HepG2 (cell line): ENCODE measurements around the gene USP7. TPM values are rescaled to one million over a fixed set of nuclear protein-coding genes. Genes with fewer than 3 reads are reported as not detected.

Source experiments
- CBX2 ChIP-seq, 2 experiments: fragments of 200-600 bp in 1 of 2; sonication (generic); formaldehyde crosslinking in 1 of 2; IDR thresholded peaks; 2 replicates each; pipeline versions ENCODE4 v1.7.0 to v1.8.1; 2018 to 2022; ENCODE audit warnings: low read depth in 2 of 2, low read length in 1 of 2, mild to moderate bottlenecking in 1 of 2, missing genetic modification reagents in 1 of 2
- MED8 ChIP-seq: sonication (generic); formaldehyde crosslinking; IDR thresholded peaks from 2 replicates; pipeline ENCODE4 v1.8.1; 2023; ENCODE audit warnings: mild to moderate bottlenecking, missing genetic modification reagents; ENCODE audit not compliant: insufficient replicate concordance
- PLRG1 ChIP-seq: fragments of 450-650 bp; conservative IDR thresholded peaks from 2 replicates; pipeline ENCODE4 v1.6.1; 2016
- PRMT3 ChIP-seq: sonication (generic); formaldehyde crosslinking; IDR thresholded peaks from 2 replicates; pipeline ENCODE4 v1.8.1; 2022; ENCODE audit warnings: low read depth, mild to moderate bottlenecking, moderate library complexity, missing genetic modification reagents, borderline replicate concordance
- RBFOX2 ChIP-seq: fragments of 200-400 bp; formaldehyde crosslinking; IDR thresholded peaks from 2 replicates; pipeline ENCODE4 v1.6.1; 2017; ENCODE audit warnings: low read depth, mild to moderate bottlenecking, low read length
- RBM22 ChIP-seq: fragments of 200-400 bp; formaldehyde crosslinking; optimal IDR thresholded peaks from 2 replicates; pipeline ENCODE3; 2017; ENCODE audit warnings: mild to moderate bottlenecking, low read length, moderate library complexity
- SIX1 ChIP-seq: sonication (generic); formaldehyde crosslinking; IDR thresholded peaks from 2 replicates; pipeline ENCODE4 v1.4.0; 2020; ENCODE audit warnings: missing genetic modification reagents, borderline replicate concordance
- SKI ChIP-seq: fragments of 450-650 bp; IDR thresholded peaks from one replicate; pipeline ENCODE4 v1.6.1; 2018; ENCODE audit warnings: mild to moderate bottlenecking; ENCODE audit not compliant: partially characterized antibody
- SOX13 ChIP-seq, 3 experiments: fragments of 450-650 bp in 1 of 3; sonication (generic) in 1 of 3; formaldehyde crosslinking in 1 of 3; IDR thresholded peaks in 2 of 3; conservative IDR thresholded peaks in 1 of 3; 2 replicates each; pipeline versions ENCODE4 v1.5.0 to v1.6.1; 2016 to 2020; ENCODE audit warnings: antibody characterized with exemption in 1 of 3, mild to moderate bottlenecking in 1 of 3, missing compliant biosample characterization in 1 of 3, missing genetic modification reagents in 1 of 3, moderate library complexity in 1 of 3
- ZMYM3 ChIP-seq: sonication (generic); formaldehyde crosslinking; IDR thresholded peaks from 2 replicates; pipeline ENCODE4 v1.5.1; 2020; ENCODE audit warnings: mild to moderate bottlenecking, missing genetic modification reagents
- ZNF441 ChIP-seq: sonication (generic); formaldehyde crosslinking; IDR thresholded peaks from 2 replicates; pipeline ENCODE4 v1.7.0; 2021; ENCODE audit warnings: missing genetic modification reagents, borderline replicate concordance
- ZNF451 ChIP-seq: sonication (generic); formaldehyde crosslinking; IDR thresholded peaks from 2 replicates; pipeline ENCODE4 v1.5.0; 2020; ENCODE audit warnings: mild to moderate bottlenecking, missing genetic modification reagents
- ZNF614 ChIP-seq: IDR thresholded peaks from 2 replicates; pipeline ENCODE4 v1.6.1; 2018; ENCODE audit warnings: missing biosample characterization, missing genetic modification reagents, inconsistent platforms, borderline replicate concordance
- polyA plus RNA-seq, 8 experiments: library from polyadenylated mRNA; depleted of rRNA in 3 of 8; stranded (reverse) in 7 of 8; unstranded in 1 of 8; fragments of >200 nt; fragmentation: Illumina TruSeq in 4 of 8; extraction: Trizol in 4 of 8; gene quantifications; 2 replicates each; pipeline versions ENCODE4 v1.2.1 to v1.2.3, GENCODE V29; 2011 to 2016; ENCODE audit warnings: low read depth in 4 of 8, missing spikeins in 1 of 8, mixed read lengths in 1 of 8; ENCODE audit not compliant: insufficient read depth in 1 of 8
- total RNA-seq, 5 experiments: library from RNA; depleted of rRNA; stranded (reverse); fragments of >200 nt; fragmentation: Illumina TruSeq; extraction: Trizol; gene quantifications; 2 replicates each; pipeline ENCODE4 v1.2.3, GENCODE V29; 2016; ENCODE audit warnings: low read depth in 1 of 5
- TF ChIP-seq, protein P1 (sequence below): sonication (generic); formaldehyde crosslinking; IDR thresholded peaks from 2 replicates; pipeline ENCODE4 v1.4.0; 2020; ENCODE audit warnings: missing genetic modification reagents, borderline replicate concordance
- TF ChIP-seq, protein P2 (sequence below): sonication (generic); formaldehyde crosslinking; IDR thresholded peaks from 2 replicates; pipeline ENCODE4 v1.9.0; 2021; ENCODE audit warnings: missing genetic modification reagents, borderline replicate concordance
- TF ChIP-seq, protein P3 (sequence below): sonication (generic); formaldehyde crosslinking; IDR thresholded peaks from 2 replicates; pipeline ENCODE4 v1.5.1; 2020; ENCODE audit warnings: mild to moderate bottlenecking, missing genetic modification reagents
- TF ChIP-seq, protein P4 (sequence below): IDR thresholded peaks from 2 replicates; pipeline ENCODE4 v1.6.1; 2016; ENCODE audit warnings: mild to moderate bottlenecking

Gene USP7
- total and polyA plus RNA-seq, 2 of the 13 experiments (the other 11 are each of a cell fraction or from before 2014, with no cell fraction given) = 52.5 to 173 TPM

DNA sequence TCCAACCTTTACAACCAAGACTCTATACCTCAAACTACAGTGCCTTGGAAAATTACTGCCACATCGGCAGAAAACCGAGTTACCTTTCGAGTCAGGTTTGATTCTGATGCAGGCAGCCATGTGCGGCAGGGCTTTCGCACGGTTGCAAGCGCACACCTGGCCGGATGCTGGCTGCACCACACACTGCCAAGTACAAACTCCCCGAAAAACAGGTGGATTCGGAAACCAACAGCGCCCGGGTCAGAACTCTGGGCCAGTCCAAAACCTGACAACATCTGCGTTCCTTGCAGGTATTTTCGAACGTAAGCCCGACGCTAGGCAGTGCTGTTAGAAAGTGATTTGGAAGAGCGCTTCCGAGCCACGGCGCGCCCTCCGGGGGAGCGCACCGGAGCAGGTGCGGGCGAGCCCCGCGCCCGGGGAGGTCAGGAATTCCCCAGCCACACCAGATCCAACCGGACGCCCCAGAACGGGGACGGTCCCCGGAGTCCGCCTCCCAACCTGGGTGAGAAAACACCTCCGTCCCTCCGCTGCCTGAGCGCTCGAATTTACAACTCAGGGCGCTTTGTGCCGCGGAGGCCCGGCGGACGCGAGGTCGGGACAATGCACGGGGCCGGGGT lies 1.2 kb downstream of the USP7 start (continued):
- TF ChIP-seq, protein P1, sequence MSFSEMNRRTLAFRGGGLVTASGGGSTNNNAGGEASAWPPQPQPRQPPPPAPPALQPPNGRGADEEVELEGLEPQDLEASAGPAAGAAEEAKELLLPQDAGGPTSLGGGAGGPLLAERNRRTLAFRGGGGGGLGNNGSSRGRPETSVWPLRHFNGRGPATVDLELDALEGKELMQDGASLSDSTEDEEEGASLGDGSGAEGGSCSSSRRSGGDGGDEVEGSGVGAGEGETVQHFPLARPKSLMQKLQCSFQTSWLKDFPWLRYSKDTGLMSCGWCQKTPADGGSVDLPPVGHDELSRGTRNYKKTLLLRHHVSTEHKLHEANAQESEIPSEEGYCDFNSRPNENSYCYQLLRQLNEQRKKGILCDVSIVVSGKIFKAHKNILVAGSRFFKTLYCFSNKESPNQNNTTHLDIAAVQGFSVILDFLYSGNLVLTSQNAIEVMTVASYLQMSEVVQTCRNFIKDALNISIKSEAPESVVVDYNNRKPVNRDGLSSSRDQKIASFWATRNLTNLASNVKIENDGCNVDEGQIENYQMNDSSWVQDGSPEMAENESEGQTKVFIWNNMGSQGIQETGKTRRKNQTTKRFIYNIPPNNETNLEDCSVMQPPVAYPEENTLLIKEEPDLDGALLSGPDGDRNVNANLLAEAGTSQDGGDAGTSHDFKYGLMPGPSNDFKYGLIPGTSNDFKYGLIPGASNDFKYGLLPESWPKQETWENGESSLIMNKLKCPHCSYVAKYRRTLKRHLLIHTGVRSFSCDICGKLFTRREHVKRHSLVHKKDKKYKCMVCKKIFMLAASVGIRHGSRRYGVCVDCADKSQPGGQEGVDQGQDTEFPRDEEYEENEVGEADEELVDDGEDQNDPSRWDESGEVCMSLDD (CRISPR knock-in tag) = 0 out of 2 replicates have a peak, but pooled peaks have one; percentile 14
- TF ChIP-seq SOX13 (IDR thresholded peaks at IDR 0.05) (no peak), SOX13 (CRISPR knock-in tag; conservative IDR thresholded peaks at IDR 0.05 in 1 of 2, IDR thresholded peaks at IDR 0.05 in 1 of 2) (no peak; a peak in 1 of 4 replicates), PRMT3 (CRISPR knock-in tag) (no peak), ZNF451 (CRISPR knock-in tag) (no peak), ZNF614 (CRISPR knock-in tag) (no peak), PLRG1 (no peak), RBM22 (no peak), CBX2 (IDR thresholded peaks at IDR 0.05; ENCODE audit: low read depth, low read length) (no peak), CBX2 (CRISPR knock-in tag; IDR thresholded peaks at IDR 0.05; ENCODE audit: low read depth) (no peak), RBFOX2 (peak; percentile 73), SKI (no peak), ZMYM3 (CRISPR knock-in tag) (no peak), ZNF441 (CRISPR knock-in tag) (no peak), MED8 (CRISPR knock-in tag) (no peak), SIX1 (CRISPR knock-in tag) (no peak)
- TF ChIP-seq, protein P2, sequence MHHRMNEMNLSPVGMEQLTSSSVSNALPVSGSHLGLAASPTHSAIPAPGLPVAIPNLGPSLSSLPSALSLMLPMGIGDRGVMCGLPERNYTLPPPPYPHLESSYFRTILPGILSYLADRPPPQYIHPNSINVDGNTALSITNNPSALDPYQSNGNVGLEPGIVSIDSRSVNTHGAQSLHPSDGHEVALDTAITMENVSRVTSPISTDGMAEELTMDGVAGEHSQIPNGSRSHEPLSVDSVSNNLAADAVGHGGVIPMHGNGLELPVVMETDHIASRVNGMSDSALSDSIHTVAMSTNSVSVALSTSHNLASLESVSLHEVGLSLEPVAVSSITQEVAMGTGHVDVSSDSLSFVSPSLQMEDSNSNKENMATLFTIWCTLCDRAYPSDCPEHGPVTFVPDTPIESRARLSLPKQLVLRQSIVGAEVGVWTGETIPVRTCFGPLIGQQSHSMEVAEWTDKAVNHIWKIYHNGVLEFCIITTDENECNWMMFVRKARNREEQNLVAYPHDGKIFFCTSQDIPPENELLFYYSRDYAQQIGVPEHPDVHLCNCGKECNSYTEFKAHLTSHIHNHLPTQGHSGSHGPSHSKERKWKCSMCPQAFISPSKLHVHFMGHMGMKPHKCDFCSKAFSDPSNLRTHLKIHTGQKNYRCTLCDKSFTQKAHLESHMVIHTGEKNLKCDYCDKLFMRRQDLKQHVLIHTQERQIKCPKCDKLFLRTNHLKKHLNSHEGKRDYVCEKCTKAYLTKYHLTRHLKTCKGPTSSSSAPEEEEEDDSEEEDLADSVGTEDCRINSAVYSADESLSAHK (CRISPR knock-in tag) = no peak
- TF ChIP-seq, protein P3, sequence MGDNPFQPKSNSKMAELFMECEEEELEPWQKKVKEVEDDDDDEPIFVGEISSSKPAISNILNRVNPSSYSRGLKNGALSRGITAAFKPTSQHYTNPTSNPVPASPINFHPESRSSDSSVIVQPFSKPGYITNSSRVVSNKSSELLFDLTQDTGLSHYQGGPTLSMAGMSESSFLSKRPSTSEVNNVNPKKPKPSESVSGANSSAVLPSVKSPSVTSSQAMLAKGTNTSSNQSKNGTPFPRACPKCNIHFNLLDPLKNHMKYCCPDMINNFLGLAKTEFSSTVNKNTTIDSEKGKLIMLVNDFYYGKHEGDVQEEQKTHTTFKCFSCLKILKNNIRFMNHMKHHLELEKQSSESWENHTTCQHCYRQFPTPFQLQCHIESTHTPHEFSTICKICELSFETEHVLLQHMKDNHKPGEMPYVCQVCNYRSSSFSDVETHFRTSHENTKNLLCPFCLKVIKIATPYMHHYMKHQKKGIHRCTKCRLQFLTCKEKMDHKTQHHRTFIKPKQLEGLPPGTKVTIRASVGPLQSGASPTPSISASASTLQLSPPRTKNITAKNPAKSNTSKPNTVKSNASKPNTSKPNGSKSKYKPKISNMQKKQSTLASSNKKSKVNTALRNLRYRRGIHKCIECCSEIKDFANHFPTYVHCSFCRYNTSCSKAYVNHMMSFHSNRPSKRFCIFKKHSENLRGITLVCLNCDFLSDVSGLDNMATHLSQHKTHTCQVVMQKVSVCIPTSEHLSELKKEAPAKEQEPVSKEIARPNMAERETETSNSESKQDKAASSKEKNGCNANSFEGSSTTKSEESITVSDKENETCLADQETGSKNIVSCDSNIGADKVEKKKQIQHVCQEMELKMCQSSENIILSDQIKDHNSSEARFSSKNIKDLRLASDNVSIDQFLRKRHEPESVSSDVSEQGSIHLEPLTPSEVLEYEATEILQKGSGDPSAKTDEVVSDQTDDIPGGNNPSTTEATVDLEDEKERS = peak; percentile 68; the same call in 1 of the 2 replicates
- TF ChIP-seq, protein P4, sequence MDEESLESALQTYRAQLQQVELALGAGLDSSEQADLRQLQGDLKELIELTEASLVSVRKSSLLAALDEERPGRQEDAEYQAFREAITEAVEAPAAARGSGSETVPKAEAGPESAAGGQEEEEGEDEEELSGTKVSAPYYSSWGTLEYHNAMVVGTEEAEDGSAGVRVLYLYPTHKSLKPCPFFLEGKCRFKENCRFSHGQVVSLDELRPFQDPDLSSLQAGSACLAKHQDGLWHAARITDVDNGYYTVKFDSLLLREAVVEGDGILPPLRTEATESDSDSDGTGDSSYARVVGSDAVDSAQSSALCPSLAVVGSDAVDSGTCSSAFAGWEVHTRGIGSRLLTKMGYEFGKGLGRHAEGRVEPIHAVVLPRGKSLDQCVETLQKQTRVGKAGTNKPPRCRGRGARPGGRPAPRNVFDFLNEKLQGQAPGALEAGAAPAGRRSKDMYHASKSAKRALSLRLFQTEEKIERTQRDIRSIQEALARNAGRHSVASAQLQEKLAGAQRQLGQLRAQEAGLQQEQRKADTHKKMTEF (CRISPR knock-in tag) = no peak
